Right renal cortex interstitium (tissue), 3 donors: Measurements from ENCODE around the gene LRRN2. TPM values are rescaled to one million over a fixed set of nuclear protein-coding genes. Genes with fewer than 3 reads are reported as not detected.

Experiments used
- DNase-seq, 3 donors: peaks; one replicate each; pipeline ENCODE4 v3.0.0-alpha.2; 2013; ENCODE audit warnings: low read depth in 3 of 3, low spot score in 2 of 3
- polyA plus RNA-seq, 3 donors: library from polyadenylated mRNA; unstranded; fragments of 120-200 nt; gene quantifications; one replicate each; pipeline ENCODE4 v1.2.1, GENCODE V29; 2013; ENCODE audit not compliant: insufficient read length in 3 of 3

Gene LRRN2
- polyA plus RNA-seq, 3 donors, result 10.6 to 10.7 (median 10.6) TPM

DNA sequence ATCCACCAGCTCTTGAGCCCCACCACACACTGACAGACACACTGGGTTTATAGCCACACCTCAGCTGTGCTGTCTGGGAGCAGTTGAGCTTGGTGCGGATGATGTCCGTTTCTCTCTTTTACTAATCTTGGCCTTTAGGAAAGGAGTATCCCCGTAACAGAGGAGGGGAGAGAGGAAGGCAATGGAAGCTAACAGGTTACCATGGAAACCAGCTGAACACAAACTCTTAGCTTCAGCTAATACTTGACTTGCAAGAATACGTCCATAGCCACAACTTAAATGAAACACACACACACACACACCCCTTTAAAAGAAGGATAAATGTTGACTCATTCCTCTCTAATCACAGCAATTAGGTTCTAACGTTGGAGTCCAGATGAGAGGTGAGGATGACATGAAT is 28.0 kb upstream of the LRRN2 start:
- no peak for DNase-seq

- no peak for DNase-seq
Measured at GRCh38 chr1:204712708-204713430, 27.3 kb upstream of the LRRN2 start.

GRCh38 chr1:204711947-204712701 is 26.6 kb upstream of the LRRN2 start:
- DNase-seq, result no peak

DNA sequence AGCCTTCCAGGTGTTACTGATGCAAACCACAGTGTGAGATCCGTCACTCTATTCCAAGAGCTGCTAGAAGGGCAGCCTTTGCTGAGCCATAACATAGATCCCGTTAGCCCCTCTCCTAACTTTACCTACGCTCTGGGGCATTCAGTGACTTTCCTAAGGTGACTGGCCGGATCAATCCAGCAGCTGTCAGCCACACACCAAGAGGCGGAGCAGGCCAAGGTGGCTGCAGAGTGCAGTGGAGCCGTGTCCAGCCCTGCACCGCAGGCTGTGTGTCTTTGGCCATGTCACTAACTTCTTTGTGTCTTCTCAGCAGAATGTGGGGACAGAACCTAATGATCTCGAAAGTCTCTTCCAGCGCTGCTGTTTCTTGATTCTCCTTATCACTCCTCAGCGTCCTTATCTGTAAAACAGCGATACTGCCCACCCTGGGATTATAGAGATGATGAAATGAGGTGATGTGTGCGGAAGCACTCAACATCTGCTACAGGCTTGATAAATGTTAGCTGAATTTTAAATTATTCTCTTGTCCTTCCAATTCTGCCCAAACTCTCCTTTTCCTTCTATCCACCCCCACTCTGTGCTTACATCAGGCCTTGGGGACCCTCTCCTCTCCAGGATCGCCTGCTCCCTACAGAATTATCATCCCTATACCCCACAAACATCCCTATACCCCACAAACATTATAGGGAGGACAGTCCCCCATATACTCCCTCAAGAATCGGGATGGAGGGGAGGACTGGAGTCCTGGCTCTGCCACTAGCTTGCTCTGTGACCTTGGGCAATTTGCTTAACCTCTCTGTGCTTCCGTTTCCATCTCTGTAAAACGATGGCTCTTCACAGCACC is 25.8 kb upstream of the LRRN2 start:
- no peak for DNase-seq

- no peak for DNase-seq
Measured at GRCh38 chr1:204709960-204710912, 24.7 kb upstream of the LRRN2 start.

GRCh38 chr1:204709021-204709420 is 23.5 kb upstream of the LRRN2 start:
- DNase-seq, result no peak

DNA sequence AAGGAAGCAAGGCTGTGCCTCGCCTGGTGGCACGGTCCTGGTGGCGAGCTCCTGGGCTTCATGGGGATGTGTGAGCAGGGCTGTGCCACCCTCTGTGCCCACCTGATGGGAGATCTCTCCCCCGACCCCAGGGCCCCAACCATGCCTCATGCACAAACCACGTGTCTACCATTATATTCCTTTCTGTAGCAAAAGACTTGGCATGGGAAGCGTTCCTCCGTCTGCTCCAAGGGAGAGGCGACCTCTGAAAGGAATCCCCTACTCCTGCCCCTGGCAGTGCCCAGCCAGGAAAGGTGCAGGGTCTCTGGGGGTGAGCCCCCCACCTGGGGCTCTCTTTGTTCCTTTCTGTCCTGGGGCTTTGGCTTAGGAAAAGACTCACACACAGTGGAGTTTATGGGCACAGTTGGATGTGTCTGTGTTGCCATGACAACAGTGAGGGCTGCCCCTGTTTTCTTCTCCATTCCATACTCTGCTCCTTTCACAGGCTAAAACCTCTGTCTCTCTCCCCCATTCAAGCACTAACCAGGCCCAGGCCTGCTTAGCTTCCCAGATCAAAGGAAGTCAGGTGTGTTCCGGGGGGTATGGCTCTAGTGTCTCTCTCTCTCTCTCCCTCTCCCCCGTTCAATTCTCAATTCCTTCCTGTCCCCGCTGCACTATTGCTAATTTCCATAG is 21.4 kb upstream of the LRRN2 start:
- DNase-seq, result no peak

GRCh38 chr1:204705888-204706837 is 20.6 kb upstream of the LRRN2 start:
- DNase-seq, result no peak

- no peak for DNase-seq
Measured at GRCh38 chr1:204705493-204705811, 19.9 kb upstream of the LRRN2 start.

- no peak for DNase-seq
Measured at GRCh38 chr1:204704794-204705492, 19.4 kb upstream of the LRRN2 start.

- no peak for DNase-seq
Measured at GRCh38 chr1:204703826-204704612, 18.5 kb upstream of the LRRN2 start.

GRCh38 chr1:204703268-204703664 is 17.7 kb upstream of the LRRN2 start:
- no peak for DNase-seq

DNA sequence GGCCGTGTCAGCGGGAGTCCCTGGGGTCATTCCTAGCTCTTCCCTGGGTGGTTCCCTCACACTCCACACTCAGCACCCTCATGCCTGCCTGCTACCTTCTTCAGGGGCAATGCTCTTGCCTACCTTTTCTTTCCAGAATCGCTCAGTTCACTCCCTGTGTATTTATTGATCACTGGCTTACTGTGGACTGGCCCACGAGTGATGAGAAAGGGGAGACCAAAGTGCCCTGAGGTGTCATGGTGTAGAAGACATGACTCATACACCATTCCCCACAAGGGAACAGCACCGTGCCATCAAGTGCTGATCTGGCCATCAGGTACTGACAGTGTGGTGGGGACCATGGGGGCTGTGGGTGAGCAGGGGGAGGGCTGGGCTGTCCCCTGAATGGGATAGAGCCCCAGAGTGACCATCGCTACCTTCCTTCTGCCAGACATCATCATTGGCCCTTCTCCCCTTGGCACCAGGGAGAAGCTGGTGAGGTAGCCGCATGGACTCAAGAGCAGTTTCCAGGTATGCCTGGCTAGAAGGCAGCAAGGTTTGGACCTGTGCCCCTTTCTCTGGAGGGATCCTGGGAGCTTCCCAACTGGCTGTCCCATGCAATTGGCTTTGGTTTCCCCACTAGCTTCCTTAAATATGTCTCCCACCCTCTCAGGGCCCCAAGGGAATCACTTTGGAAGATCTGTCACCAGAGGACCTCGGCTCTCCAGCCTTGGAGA is 17.2 kb upstream of the LRRN2 start:
- no peak for DNase-seq

- DNase-seq, result no peak
Measured at GRCh38 chr1:204701229-204701628, 15.7 kb upstream of the LRRN2 start.

DNA sequence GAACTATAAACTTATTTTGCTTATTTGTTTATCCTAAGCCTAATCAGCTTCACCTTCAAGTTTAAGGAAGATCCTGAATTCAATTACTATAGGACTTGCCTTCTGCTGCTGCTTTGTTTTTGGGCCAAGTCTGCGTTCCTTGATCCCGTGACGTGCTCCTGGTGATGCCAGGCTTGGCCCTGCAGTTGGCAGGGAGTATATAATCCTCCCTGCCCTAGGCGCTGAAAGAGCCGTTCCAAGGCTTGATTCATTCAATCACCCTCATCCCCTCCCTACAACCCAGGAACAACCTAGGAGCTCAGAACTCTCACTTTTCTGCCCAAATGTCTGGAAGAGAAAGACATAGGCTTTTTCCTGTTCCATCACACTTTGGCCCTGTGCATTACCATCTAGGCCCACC is 12.4 kb upstream of the LRRN2 start:
- DNase-seq, result no peak

DNA sequence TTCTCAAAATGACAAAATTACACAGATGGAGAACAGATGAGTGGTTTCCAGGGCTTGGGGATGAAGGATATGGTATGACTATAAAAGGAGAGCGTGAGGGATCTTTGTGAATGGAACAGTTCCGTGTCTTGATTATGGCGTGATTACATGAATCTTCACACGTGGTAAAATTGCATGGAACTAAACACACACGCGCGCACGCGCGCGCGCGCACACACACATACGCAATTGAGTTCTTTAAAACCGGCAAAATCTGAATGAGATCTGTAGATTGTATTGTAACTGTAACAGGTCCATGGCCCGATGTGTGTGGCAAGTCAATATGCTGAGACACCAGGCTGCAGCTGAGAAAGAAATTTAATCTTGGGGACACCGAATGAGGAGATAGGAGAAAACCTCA is 11.1 kb upstream of the LRRN2 start:
- no peak for DNase-seq

- DNase-seq, result no peak
Measured at GRCh38 chr1:204695692-204696091, 10.2 kb upstream of the LRRN2 start.
